Measurements from ENCODE around the gene CTNNBIP1.

The CTNNBIP1 gene

DNA sequence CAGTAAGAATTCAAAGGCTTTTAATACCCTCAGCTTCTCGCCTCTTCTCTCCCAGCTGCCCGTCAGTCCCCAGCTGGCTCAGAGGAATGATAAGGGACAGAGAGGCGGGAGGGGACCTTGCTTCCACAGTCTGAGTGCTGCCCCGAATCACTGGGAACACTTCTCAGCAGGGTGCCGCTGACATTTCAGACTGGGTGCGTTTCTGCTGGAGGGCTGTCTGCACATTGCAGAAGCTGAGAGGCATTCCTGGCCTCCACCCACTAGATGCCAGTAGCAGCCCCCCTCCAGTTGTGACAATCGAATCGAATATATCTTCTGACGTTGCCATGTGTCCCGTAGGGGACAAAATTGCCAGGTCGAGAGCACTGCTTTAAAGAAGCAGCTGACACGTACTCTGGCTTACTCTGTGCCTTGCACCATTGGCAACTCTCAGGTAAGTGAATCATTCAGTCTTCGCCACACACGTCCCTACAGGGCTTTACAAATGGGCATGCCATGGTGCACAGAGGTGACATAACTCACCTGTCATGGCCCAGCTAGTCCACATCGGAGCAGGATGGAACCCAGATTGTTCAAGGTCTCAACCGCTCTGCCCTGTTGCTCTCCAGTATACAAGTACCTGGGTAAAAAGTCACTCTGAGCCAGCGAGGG is 23.9 kb downstream of the CTNNBIP1 start:
- no peak for TF ChIP-seq TAF1 (IDR thresholded peaks at IDR 0.05; ENCODE audit: low read depth)
- TF ChIP-seq MAX (IDR thresholded peaks at IDR 0.05) = no peak
- no peak for TF ChIP-seq ZBTB7A (IDR thresholded peaks at IDR 0.05; ENCODE audit: low read depth)
- TF ChIP-seq YY1 (IDR thresholded peaks at IDR 0.05; ENCODE audit: low read depth) = no peak
- no peak for TF ChIP-seq FOXM1 (IDR thresholded peaks at IDR 0.05; ENCODE audit: borderline replicate concordance, low read depth)
- TF ChIP-seq, protein P1, sequence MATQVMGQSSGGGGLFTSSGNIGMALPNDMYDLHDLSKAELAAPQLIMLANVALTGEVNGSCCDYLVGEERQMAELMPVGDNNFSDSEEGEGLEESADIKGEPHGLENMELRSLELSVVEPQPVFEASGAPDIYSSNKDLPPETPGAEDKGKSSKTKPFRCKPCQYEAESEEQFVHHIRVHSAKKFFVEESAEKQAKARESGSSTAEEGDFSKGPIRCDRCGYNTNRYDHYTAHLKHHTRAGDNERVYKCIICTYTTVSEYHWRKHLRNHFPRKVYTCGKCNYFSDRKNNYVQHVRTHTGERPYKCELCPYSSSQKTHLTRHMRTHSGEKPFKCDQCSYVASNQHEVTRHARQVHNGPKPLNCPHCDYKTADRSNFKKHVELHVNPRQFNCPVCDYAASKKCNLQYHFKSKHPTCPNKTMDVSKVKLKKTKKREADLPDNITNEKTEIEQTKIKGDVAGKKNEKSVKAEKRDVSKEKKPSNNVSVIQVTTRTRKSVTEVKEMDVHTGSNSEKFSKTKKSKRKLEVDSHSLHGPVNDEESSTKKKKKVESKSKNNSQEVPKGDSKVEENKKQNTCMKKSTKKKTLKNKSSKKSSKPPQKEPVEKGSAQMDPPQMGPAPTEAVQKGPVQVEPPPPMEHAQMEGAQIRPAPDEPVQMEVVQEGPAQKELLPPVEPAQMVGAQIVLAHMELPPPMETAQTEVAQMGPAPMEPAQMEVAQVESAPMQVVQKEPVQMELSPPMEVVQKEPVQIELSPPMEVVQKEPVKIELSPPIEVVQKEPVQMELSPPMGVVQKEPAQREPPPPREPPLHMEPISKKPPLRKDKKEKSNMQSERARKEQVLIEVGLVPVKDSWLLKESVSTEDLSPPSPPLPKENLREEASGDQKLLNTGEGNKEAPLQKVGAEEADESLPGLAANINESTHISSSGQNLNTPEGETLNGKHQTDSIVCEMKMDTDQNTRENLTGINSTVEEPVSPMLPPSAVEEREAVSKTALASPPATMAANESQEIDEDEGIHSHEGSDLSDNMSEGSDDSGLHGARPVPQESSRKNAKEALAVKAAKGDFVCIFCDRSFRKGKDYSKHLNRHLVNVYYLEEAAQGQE (IDR thresholded peaks at IDR 0.05; ENCODE audit: low read depth) = no peak
- TF ChIP-seq CREB1 (IDR thresholded peaks at IDR 0.05; ENCODE audit: low read depth) = no peak
- no peak for TF ChIP-seq CEBPB (IDR thresholded peaks at IDR 0.05)
- TF ChIP-seq EGR1 (IDR thresholded peaks at IDR 0.05) = no peak
- TF ChIP-seq USF1 (IDR thresholded peaks at IDR 0.05) = no peak
- TF ChIP-seq NFIC (IDR thresholded peaks at IDR 0.05) = no peak
- TF ChIP-seq TCF12 (IDR thresholded peaks at IDR 0.05; ENCODE audit: low read depth) = no peak
- no peak for TF ChIP-seq TEAD4 (IDR thresholded peaks at IDR 0.05)

DNA sequence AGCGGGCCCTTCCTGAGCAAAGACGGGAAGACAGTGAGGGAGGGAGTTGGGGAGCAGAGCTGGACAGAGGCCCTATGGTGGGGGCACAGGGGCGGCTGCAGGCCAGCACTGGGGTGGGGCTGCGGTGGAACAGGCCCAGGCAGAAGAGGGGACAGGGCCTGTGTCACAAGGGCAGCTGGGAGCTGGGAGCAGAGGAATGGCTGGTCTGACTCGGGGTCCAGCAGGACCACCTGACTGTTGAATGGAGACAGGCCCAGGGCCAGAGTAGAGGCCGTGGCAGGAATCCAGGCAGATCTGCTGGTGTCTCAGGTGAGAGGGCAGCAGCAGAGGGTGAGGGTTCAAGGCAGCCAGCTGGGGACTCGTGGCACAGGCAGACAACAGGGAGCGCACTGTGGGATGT is 25.3 kb downstream of the CTNNBIP1 start:
- TF ChIP-seq TAF1 (IDR thresholded peaks at IDR 0.05; ENCODE audit: low read depth) (no peak), USF1 (IDR thresholded peaks at IDR 0.05) (no peak)

DNA sequence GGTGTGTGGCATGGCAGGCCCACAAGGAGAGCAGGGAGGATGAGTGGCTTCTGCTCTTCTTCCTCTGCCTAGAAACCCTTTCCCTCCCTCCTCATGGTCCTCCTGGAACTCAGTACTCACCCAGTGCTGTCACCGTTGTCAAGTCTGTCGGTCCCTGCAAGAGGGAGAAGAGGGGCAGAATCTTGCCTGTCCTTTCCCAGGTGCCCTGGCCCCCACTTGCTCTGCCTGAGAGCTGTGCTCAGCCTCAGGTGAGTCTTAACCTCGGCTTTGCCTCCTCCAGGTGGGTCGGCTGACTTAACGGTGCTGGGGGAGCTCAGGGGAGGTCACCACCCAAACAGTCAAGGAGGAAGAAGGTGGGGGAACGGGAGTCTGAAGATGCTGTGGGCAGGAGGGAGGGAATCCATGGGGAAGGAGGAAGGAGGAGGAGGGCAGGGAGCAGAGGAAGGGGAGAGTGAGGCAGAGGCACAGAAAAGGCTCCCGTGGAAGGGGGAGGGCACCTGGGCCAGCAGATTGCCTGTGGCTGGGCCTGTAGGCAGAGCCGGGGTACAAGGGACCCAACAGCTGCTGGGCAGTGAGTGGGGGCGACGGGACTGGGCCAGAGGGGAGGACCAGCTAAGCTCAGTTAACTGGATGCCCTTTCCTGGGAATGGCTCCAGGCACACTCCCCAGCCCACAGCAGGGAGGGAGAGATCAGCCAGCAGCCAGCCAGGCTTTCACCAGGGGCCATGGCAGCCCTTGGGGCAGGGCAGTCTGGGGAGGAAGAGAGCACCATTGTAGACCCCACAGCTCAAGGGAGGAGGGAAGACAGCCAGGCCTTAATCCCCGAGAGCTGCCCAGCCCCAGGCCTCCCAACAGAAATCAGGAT is 26.3 kb downstream of the CTNNBIP1 start:
- TF ChIP-seq NFIC (IDR thresholded peaks at IDR 0.05) = no peak
- TF ChIP-seq, protein P1 (IDR thresholded peaks at IDR 0.05; ENCODE audit: low read depth) = no peak
- TF ChIP-seq CEBPB (IDR thresholded peaks at IDR 0.05) = no peak
- no peak for TF ChIP-seq ZBTB7A (IDR thresholded peaks at IDR 0.05; ENCODE audit: low read depth)
- TF ChIP-seq USF1 (IDR thresholded peaks at IDR 0.05) = no peak
- no peak for TF ChIP-seq TAF1 (IDR thresholded peaks at IDR 0.05; ENCODE audit: low read depth)
- TF ChIP-seq EP300 (IDR thresholded peaks at IDR 0.05; ENCODE audit: borderline replicate concordance) = no peak
- no peak for TF ChIP-seq TCF12 (IDR thresholded peaks at IDR 0.05; ENCODE audit: low read depth)
- no peak for TF ChIP-seq EGR1 (IDR thresholded peaks at IDR 0.05)
- TF ChIP-seq CREB1 (IDR thresholded peaks at IDR 0.05; ENCODE audit: low read depth) = no peak
- no peak for TF ChIP-seq YY1 (IDR thresholded peaks at IDR 0.05; ENCODE audit: low read depth)
- no peak for TF ChIP-seq MAX (IDR thresholded peaks at IDR 0.05)
- TF ChIP-seq FOXM1 (IDR thresholded peaks at IDR 0.05; ENCODE audit: borderline replicate concordance, low read depth) = no peak
- TF ChIP-seq RAD21 (IDR thresholded peaks at IDR 0.05; ENCODE audit: low read depth) = no peak
- TF ChIP-seq TEAD4 (IDR thresholded peaks at IDR 0.05) = no peak

DNA sequence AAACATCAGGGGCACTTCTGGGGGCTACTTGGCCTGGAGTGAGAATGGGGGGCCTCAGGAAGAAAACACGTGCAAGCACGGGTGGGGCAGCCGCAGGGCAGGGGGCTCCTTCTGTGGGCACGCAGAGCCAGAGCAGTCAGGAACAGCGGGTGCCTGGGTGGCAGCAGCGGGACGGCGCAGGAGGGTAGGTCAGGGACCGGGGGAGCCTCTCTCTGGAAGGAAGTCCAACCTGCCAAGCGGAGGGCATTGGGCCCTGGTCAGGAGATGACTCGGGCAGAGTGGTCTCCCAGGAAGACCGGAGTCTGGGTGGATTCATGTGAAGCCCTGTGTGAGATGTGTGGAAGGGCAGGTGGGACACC is 27.1 kb downstream of the CTNNBIP1 start:
- TF ChIP-seq MAX (IDR thresholded peaks at IDR 0.05) = no peak
- TF ChIP-seq TAF1 (IDR thresholded peaks at IDR 0.05; ENCODE audit: low read depth) = no peak
- TF ChIP-seq TEAD4 (IDR thresholded peaks at IDR 0.05) = no peak
- TF ChIP-seq FOXM1 (IDR thresholded peaks at IDR 0.05; ENCODE audit: borderline replicate concordance, low read depth) = no peak
- no peak for TF ChIP-seq NFIC (IDR thresholded peaks at IDR 0.05)
- no peak for TF ChIP-seq EP300 (IDR thresholded peaks at IDR 0.05; ENCODE audit: borderline replicate concordance)
- no peak for TF ChIP-seq YY1 (IDR thresholded peaks at IDR 0.05; ENCODE audit: low read depth)
- TF ChIP-seq TCF12 (IDR thresholded peaks at IDR 0.05; ENCODE audit: low read depth) = no peak
- TF ChIP-seq ZBTB7A (IDR thresholded peaks at IDR 0.05; ENCODE audit: low read depth) = no peak
